SK-N-SH treated with all-trans-retinoic acid at 6 μM for 48 hours (cell line): ENCODE results near the gene CPNE5.

Source experiments
- ARNTL ChIP-seq: fragments of 450-650 bp; formaldehyde crosslinking; IDR thresholded peaks from 2 replicates; pipeline ENCODE4 v1.5.0; 2020; ENCODE audit warnings: low read depth, mild to moderate bottlenecking, moderate library complexity, borderline replicate concordance
- BACH2 ChIP-seq: fragments of 250-450 bp; sonication (Bioruptor Pico); IDR thresholded peaks from 2 replicates; pipeline ENCODE4 v1.9.0; 2021; ENCODE audit warnings: mild to moderate bottlenecking, borderline replicate concordance
- ESRRG ChIP-seq: fragments of 250-450 bp; sonication (Bioruptor Pico); IDR thresholded peaks from 2 replicates; pipeline ENCODE4 v1.6.1; 2021; ENCODE audit warnings: mild to moderate bottlenecking
- OSR1 ChIP-seq: fragments of 250-450 bp; sonication (Bioruptor Pico); IDR thresholded peaks from 2 replicates; pipeline ENCODE4 v1.8.0; 2022; ENCODE audit warnings: moderate library complexity, mild to moderate bottlenecking, inconsistent platforms
- ZNF70 ChIP-seq: fragments of 450-650 bp; formaldehyde crosslinking; IDR thresholded peaks from 2 replicates; pipeline ENCODE4 v1.5.0; 2020; ENCODE audit warnings: mild to moderate bottlenecking, moderate library complexity
- TF ChIP-seq, protein P1 (sequence below): fragments of 250-450 bp; sonication (Bioruptor Pico); IDR thresholded peaks from 2 replicates; pipeline ENCODE4 v1.8.0; 2020; ENCODE audit warnings: mild to moderate bottlenecking, moderate library complexity, borderline replicate concordance
- TF ChIP-seq, protein P2 (sequence below): fragments of 250-450 bp; sonication (Bioruptor Pico); IDR thresholded peaks from 2 replicates; pipeline ENCODE4 v1.5.0; 2020; ENCODE audit warnings: mild to moderate bottlenecking, moderate library complexity
- TF ChIP-seq, protein P3 (sequence below): fragments of 250-450 bp; sonication (Bioruptor Pico); IDR thresholded peaks from 2 replicates; pipeline ENCODE4 v1.8.0; 2021; ENCODE audit warnings: low read depth, mild to moderate bottlenecking, moderate library complexity, borderline replicate concordance
- TF ChIP-seq, protein P4 (sequence below): fragments of 250-450 bp; sonication (Bioruptor Pico); IDR thresholded peaks from 2 replicates; pipeline ENCODE4 v1.5.1; 2021; ENCODE audit warnings: mild to moderate bottlenecking, moderate library complexity

DNA sequence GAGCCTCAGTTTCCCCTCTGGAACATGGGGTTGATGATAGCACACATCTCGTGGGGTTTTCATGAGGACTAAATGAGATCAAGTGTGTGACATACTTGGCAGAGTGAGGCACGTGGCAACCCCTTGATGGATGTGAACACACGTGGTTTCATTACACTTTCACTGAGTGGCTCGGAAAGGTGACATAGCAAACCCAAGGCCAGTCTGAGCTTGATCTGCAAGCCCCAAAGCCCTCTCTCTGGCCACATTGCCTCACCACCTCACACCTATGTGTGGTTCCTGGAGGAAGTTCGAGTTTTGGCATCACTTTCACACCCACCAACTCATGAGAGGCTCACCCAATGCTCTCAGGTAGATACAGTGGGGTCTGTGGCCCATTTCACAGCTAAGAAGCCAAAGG lies 60.0 kb downstream of the CPNE5 start:
- TF ChIP-seq OSR1 (CRISPR knock-in tag) (no peak), ESRRG (no peak), BACH2 (CRISPR knock-in tag) (no peak), ZNF70 (CRISPR knock-in tag) (no peak), ARNTL (CRISPR knock-in tag) (no peak)
- TF ChIP-seq, protein P1, sequence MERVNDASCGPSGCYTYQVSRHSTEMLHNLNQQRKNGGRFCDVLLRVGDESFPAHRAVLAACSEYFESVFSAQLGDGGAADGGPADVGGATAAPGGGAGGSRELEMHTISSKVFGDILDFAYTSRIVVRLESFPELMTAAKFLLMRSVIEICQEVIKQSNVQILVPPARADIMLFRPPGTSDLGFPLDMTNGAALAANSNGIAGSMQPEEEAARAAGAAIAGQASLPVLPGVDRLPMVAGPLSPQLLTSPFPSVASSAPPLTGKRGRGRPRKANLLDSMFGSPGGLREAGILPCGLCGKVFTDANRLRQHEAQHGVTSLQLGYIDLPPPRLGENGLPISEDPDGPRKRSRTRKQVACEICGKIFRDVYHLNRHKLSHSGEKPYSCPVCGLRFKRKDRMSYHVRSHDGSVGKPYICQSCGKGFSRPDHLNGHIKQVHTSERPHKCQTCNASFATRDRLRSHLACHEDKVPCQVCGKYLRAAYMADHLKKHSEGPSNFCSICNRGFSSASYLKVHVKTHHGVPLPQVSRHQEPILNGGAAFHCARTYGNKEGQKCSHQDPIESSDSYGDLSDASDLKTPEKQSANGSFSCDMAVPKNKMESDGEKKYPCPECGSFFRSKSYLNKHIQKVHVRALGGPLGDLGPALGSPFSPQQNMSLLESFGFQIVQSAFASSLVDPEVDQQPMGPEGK (CRISPR knock-in tag) = no peak
- TF ChIP-seq, protein P2, sequence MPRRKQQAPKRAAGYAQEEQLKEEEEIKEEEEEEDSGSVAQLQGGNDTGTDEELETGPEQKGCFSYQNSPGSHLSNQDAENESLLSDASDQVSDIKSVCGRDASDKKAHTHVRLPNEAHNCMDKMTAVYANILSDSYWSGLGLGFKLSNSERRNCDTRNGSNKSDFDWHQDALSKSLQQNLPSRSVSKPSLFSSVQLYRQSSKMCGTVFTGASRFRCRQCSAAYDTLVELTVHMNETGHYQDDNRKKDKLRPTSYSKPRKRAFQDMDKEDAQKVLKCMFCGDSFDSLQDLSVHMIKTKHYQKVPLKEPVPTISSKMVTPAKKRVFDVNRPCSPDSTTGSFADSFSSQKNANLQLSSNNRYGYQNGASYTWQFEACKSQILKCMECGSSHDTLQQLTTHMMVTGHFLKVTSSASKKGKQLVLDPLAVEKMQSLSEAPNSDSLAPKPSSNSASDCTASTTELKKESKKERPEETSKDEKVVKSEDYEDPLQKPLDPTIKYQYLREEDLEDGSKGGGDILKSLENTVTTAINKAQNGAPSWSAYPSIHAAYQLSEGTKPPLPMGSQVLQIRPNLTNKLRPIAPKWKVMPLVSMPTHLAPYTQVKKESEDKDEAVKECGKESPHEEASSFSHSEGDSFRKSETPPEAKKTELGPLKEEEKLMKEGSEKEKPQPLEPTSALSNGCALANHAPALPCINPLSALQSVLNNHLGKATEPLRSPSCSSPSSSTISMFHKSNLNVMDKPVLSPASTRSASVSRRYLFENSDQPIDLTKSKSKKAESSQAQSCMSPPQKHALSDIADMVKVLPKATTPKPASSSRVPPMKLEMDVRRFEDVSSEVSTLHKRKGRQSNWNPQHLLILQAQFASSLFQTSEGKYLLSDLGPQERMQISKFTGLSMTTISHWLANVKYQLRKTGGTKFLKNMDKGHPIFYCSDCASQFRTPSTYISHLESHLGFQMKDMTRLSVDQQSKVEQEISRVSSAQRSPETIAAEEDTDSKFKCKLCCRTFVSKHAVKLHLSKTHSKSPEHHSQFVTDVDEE (CRISPR knock-in tag) = no peak
- TF ChIP-seq, protein P3, sequence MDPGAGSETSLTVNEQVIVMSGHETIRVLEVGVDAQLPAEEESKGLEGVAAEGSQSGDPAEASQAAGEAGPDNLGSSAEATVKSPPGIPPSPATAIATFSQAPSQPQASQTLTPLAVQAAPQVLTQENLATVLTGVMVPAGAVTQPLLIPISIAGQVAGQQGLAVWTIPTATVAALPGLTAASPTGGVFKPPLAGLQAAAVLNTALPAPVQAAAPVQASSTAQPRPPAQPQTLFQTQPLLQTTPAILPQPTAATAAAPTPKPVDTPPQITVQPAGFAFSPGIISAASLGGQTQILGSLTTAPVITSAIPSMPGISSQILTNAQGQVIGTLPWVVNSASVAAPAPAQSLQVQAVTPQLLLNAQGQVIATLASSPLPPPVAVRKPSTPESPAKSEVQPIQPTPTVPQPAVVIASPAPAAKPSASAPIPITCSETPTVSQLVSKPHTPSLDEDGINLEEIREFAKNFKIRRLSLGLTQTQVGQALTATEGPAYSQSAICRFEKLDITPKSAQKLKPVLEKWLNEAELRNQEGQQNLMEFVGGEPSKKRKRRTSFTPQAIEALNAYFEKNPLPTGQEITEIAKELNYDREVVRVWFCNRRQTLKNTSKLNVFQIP = no peak
- TF ChIP-seq, protein P4, sequence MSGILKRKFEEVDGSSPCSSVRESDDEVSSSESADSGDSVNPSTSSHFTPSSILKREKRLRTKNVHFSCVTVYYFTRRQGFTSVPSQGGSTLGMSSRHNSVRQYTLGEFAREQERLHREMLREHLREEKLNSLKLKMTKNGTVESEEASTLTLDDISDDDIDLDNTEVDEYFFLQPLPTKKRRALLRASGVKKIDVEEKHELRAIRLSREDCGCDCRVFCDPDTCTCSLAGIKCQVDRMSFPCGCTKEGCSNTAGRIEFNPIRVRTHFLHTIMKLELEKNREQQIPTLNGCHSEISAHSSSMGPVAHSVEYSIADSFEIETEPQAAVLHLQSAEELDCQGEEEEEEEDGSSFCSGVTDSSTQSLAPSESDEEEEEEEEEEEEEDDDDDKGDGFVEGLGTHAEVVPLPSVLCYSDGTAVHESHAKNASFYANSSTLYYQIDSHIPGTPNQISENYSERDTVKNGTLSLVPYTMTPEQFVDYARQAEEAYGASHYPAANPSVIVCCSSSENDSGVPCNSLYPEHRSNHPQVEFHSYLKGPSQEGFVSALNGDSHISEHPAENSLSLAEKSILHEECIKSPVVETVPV = no peak
